ENCODE measurements around the gene COL6A1. TPM values are rescaled to one million over a fixed set of nuclear protein-coding genes. Genes with fewer than 3 reads are reported as not detected.

COL6A1 gene
- total RNA-seq, 1 donor from 2014 or later: 12.6 TPM

DNA sequence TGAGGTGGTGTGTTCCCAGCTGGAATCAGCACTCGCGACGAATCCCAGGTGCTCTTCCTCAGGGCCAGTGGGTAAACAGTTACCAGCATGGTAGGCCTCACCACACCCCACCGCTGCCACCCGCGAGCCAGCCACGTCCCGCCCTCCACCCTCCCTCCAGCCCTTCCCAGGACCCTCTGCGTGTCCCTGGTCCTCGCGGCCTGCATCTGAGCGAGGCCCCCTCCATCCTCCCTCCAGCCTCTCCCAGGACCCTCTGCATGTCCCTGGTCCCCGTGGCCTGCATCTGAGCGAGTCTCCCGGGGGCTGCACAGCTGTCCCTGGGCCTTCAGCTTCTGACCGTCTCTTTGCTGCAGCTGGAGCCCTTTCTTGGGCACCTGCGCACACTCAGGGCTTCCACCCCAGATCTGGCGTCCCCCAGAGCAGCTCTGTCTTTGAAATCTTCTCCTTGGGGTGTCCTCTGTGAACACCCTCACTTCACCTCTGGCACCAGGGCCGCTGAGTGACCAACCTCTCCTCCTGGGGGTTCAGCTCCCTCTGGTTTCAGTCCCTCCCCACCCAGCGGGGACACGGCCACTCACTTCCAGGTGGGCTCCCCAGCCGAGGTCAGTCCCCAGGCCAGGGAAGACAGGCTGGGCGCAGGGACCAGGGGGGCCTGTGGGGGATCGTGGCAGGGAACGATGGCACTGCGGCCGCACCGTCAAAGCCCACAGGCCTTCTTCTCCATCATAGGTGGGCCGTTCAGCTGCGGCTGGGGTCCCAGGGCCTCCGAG is 58.5 kb downstream of the COL6A1 start:
- no peak overlapping the region for H3K4me2 ChIP-seq
- H3K36me3 Mint-ChIP-seq: no peaks in the 10 kb centered on the region
- peaks cover 8% of the 10 kb centered on the region for H3K4me1 Mint-ChIP-seq
- H3K27me3 Mint-ChIP-seq (ENCODE audit: insufficient read depth, low read depth): peaks cover 9% of the 10 kb centered on the region
- no peaks in the 10 kb centered on the region for H3K4me1 ChIP-seq
- H2AFZ ChIP-seq (replicated peaks): no peak overlapping the region
- no peak overlapping the region for H3K27ac ChIP-seq
- H3F3A ChIP-seq (ENCODE audit: low read depth): no peaks in the 10 kb centered on the region
- H3K9me3 ChIP-seq (ENCODE audit: low read depth): no peaks in the 10 kb centered on the region
- no peaks in the 10 kb centered on the region for H3K27me3 ChIP-seq
- no peak for DNase-seq (ENCODE audit: low spot score)
- TF ChIP-seq, protein P1, sequence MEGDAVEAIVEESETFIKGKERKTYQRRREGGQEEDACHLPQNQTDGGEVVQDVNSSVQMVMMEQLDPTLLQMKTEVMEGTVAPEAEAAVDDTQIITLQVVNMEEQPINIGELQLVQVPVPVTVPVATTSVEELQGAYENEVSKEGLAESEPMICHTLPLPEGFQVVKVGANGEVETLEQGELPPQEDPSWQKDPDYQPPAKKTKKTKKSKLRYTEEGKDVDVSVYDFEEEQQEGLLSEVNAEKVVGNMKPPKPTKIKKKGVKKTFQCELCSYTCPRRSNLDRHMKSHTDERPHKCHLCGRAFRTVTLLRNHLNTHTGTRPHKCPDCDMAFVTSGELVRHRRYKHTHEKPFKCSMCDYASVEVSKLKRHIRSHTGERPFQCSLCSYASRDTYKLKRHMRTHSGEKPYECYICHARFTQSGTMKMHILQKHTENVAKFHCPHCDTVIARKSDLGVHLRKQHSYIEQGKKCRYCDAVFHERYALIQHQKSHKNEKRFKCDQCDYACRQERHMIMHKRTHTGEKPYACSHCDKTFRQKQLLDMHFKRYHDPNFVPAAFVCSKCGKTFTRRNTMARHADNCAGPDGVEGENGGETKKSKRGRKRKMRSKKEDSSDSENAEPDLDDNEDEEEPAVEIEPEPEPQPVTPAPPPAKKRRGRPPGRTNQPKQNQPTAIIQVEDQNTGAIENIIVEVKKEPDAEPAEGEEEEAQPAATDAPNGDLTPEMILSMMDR (IDR thresholded peaks at IDR 0.05): no peak
- TF ChIP-seq EZH2phosphoT487 (IDR thresholded peaks at IDR 0.05): no peak
- no peak for TF ChIP-seq EZH2 (IDR thresholded peaks at IDR 0.05)
- no peaks in the 10 kb centered on the region for H3K9me3 Mint-ChIP-seq
- H3K9ac ChIP-seq: no peak overlapping the region
- H3K79me2 ChIP-seq (ENCODE audit: low read depth): no peaks in the 10 kb centered on the region
- peak overlapping the region; percentile 37 for H3K27ac Mint-ChIP-seq
- no peak overlapping the region for H3K4me3 Mint-ChIP-seq
- no peak overlapping the region for H3K4me3 ChIP-seq
- H4K20me1 ChIP-seq (ENCODE audit: low read depth): no peaks in the 10 kb centered on the region
- no peaks in the 10 kb centered on the region for H3K36me3 ChIP-seq

- no peak for DNase-seq (ENCODE audit: low spot score)
- Histone ChIP-seq H3K36me3 (no peaks in the 10 kb centered on the region), H3F3A (ENCODE audit: low read depth) (no peaks in the 10 kb centered on the region), H2AFZ (replicated peaks) (no peak overlapping the region), H3K79me2 (ENCODE audit: low read depth) (no peaks in the 10 kb centered on the region), H4K20me1 (ENCODE audit: low read depth) (no peaks in the 10 kb centered on the region), H3K9me3 (ENCODE audit: low read depth) (no peaks in the 10 kb centered on the region), H3K4me2 (no peak overlapping the region), H3K27ac (no peak overlapping the region), H3K4me1 (no peaks in the 10 kb centered on the region), H3K27me3 (no peaks in the 10 kb centered on the region), H3K4me3 (no peak overlapping the region), H3K9ac (no peak overlapping the region)
- Mint-ChIP-seq H3K9me3 (no peaks in the 10 kb centered on the region), H3K36me3 (no peaks in the 10 kb centered on the region), H3K27me3 (ENCODE audit: insufficient read depth, low read depth) (peaks cover 9% of the 10 kb centered on the region), H3K4me1 (peaks cover 8% of the 10 kb centered on the region), H3K27ac (peak overlapping the region; percentile 69), H3K4me3 (peak overlapping the region; percentile 30)
- TF ChIP-seq, protein P1 (IDR thresholded peaks at IDR 0.05): no peak
- TF ChIP-seq EZH2phosphoT487 (IDR thresholded peaks at IDR 0.05): no peak
- no peak for TF ChIP-seq EZH2 (IDR thresholded peaks at IDR 0.05)
Observed at GRCh38 chr21:46040707-46041106, 59.1 kb downstream of the COL6A1 start.

GRCh38 chr21:46041183-46041582 is 59.6 kb downstream of the COL6A1 start:
- H3K4me3 Mint-ChIP-seq: peak overlapping the region; percentile 30
- TF ChIP-seq, protein P1 (IDR thresholded peaks at IDR 0.05): no peak
- TF ChIP-seq EZH2 (IDR thresholded peaks at IDR 0.05) (no peak), EZH2phosphoT487 (IDR thresholded peaks at IDR 0.05) (no peak)
- no peak overlapping the region for H3K9ac ChIP-seq
- no peaks in the 10 kb centered on the region for H3K9me3 ChIP-seq (ENCODE audit: low read depth)
- peak overlapping the region; percentile 69 for H3K27ac Mint-ChIP-seq
- DNase-seq (ENCODE audit: low spot score): no peak
- no peaks in the 10 kb centered on the region for H4K20me1 ChIP-seq (ENCODE audit: low read depth)
- H3K36me3 ChIP-seq: no peaks in the 10 kb centered on the region
- peaks cover 9% of the 10 kb centered on the region for H3K27me3 Mint-ChIP-seq (ENCODE audit: insufficient read depth, low read depth)
- H3K79me2 ChIP-seq (ENCODE audit: low read depth): no peaks in the 10 kb centered on the region
- no peaks in the 10 kb centered on the region for H3F3A ChIP-seq (ENCODE audit: low read depth)
- no peak overlapping the region for H2AFZ ChIP-seq (replicated peaks)
- no peak overlapping the region for H3K4me3 ChIP-seq
- H3K4me2 ChIP-seq: no peak overlapping the region
- H3K27ac ChIP-seq: no peak overlapping the region
- H3K4me1 ChIP-seq: no peaks in the 10 kb centered on the region
- H3K9me3 Mint-ChIP-seq: no peaks in the 10 kb centered on the region
- peaks cover 8% of the 10 kb centered on the region for H3K4me1 Mint-ChIP-seq
- H3K36me3 Mint-ChIP-seq: no peaks in the 10 kb centered on the region
- no peaks in the 10 kb centered on the region for H3K27me3 ChIP-seq

Data from neural progenitor cell (in vitro differentiated cells).